ENCODE measurements around the gene CDH23.

DNA sequence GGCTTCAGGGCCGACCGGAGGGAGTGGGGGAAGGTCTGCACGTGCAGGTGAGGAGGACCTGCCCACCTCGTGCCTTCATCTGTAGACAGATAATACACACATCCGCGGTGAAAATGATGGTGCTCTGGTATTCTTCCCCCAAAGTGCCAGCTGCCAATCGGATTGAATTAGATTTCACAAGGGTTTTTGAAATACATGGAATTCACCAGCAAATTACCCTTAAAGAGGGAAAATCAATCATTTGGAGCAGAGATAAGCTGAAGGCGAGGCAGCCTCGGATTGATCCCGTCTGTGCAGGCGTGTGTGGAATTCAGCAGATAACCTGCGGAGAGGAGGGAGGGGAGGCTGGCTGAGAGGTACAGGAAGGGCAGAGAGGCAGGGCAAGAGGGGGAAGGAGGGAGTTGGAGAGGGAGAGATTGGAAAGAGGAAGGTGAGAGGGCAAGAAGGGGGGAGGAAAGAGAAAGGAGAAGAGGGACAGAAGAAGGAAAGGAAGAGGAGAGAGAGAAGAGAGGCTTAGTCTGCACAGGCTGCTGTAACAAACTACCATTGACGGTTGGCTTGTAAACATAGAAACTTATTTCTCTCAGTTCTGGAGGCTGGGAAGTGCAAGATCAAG, 238.6 kb downstream of the CDH23 start:
- no peak for TF ChIP-seq POLR2A (IDR thresholded peaks at IDR 0.05)
- TF ChIP-seq CTCF (IDR thresholded peaks at IDR 0.05): no peak
